Endothelial cell of umbilical vein (primary cell): ENCODE measurements around the gene PLBD2.

Experiments used
- MYC ChIP-seq: IDR thresholded peaks from one replicate; pipeline ENCODE4 v1.6.1; 2011; ENCODE audit warnings: mild to moderate bottlenecking, low read depth, low read length
- TF ChIP-seq, protein P1 (sequence below), 2 donors: IDR thresholded peaks; 1 replicate in 1 of 2; 2 replicates in 1 of 2; pipeline ENCODE4 v1.5.1; 2011; ENCODE audit warnings: low read length in 2 of 2, mild to moderate bottlenecking in 2 of 2, moderate library complexity in 2 of 2, control low read depth in 1 of 2, inconsistent platforms in 1 of 2, low read depth in 1 of 2; ENCODE audit not compliant: insufficient read depth in 1 of 2; ENCODE audit errors: extremely low read depth in 1 of 2

- TF ChIP-seq, protein P1, sequence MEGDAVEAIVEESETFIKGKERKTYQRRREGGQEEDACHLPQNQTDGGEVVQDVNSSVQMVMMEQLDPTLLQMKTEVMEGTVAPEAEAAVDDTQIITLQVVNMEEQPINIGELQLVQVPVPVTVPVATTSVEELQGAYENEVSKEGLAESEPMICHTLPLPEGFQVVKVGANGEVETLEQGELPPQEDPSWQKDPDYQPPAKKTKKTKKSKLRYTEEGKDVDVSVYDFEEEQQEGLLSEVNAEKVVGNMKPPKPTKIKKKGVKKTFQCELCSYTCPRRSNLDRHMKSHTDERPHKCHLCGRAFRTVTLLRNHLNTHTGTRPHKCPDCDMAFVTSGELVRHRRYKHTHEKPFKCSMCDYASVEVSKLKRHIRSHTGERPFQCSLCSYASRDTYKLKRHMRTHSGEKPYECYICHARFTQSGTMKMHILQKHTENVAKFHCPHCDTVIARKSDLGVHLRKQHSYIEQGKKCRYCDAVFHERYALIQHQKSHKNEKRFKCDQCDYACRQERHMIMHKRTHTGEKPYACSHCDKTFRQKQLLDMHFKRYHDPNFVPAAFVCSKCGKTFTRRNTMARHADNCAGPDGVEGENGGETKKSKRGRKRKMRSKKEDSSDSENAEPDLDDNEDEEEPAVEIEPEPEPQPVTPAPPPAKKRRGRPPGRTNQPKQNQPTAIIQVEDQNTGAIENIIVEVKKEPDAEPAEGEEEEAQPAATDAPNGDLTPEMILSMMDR (IDR thresholded peaks at IDR 0.05; ENCODE audit: extremely low read depth in 1 of 2, insufficient read depth in 1 of 2, low read depth in 1 of 2, low read length in 2 of 2) = no peak
- no peak for TF ChIP-seq MYC
Measured at GRCh38 chr12:113422886-113423669, 64.7 kb downstream of the PLBD2 start.
